IMR-90 (cell line): ENCODE measurements around the gene TPP1. TPM values are rescaled to one million over a fixed set of nuclear protein-coding genes. Genes with fewer than 3 reads are reported as not detected.

Experiments
- ATAC-seq: fragments of 200-7000 bp; cut with Tn5 transposase; 2 replicates; pipeline ENCODE4 v1.9.1; 2020; ENCODE audit warnings: low read depth, mild to moderate bottlenecking, moderate library complexity
- BruUV-seq: library from RNA; stranded (reverse); fragments of 400-500 nt; replicated peaks from 2 replicates; lab custom pipeline; 2021; lab: Mats Ljungman, UMichigan
- CTCF ChIA-PET: fragments of 300-600 bp; formaldehyde crosslinking; extraction: SDS; loops from one replicate; lab custom pipeline; 2021; ENCODE audit warnings: antibody characterized with exemption; lab: Yijun Ruan, JAX
- POLR2A ChIA-PET: fragments of 300-600 bp; sonication (Branson Sonifier 250); formaldehyde crosslinking; loops from one replicate; lab custom pipeline; 2022; ENCODE audit warnings: antibody characterized with exemption; ENCODE audit not compliant: unreplicated experiment; lab: Charles Lee
- DNase-seq: peaks from one replicate; pipeline ENCODE4 v3.0.0; 2013
- H2AFZ ChIP-seq: replicated peaks from 2 replicates; pipeline ENCODE3; 2013; ENCODE audit warnings: low read length, mild to moderate bottlenecking; ENCODE audit not compliant: poor library complexity
- H2AK5ac ChIP-seq: 2 replicates; pipeline ENCODE4 v1.6.1; 2013; ENCODE audit warnings: low read depth, low read length, inconsistent platforms
- H2AK9ac ChIP-seq: replicated peaks from 2 replicates; pipeline ENCODE3; 2013; ENCODE audit warnings: mild to moderate bottlenecking, low read depth, low read length, moderate library complexity; ENCODE audit not compliant: poor library complexity
- H2BK120ac ChIP-seq: 2 replicates; pipeline ENCODE4 v1.6.1; 2013; ENCODE audit warnings: low read depth, low read length, inconsistent platforms
- H2BK15ac ChIP-seq: 3 replicates; pipeline ENCODE4 v1.6.1; 2013; ENCODE audit warnings: low read depth, low read length, inconsistent platforms
- H2BK20ac ChIP-seq: 2 replicates; pipeline ENCODE4 v1.6.1; 2013; ENCODE audit warnings: low read depth, mild to moderate bottlenecking, inconsistent platforms, low read length, moderate library complexity
- H2BK5ac ChIP-seq: 2 replicates; pipeline ENCODE4 v1.6.1; 2013; ENCODE audit warnings: mild to moderate bottlenecking, low read depth, low read length, inconsistent platforms; ENCODE audit not compliant: poor library complexity, severe bottlenecking
- H3K14ac ChIP-seq: replicated peaks from 2 replicates; pipeline ENCODE4 v1.6.1; 2013; ENCODE audit warnings: low read depth, low read length, inconsistent platforms
- H3K18ac ChIP-seq: 2 replicates; pipeline ENCODE4 v1.6.1; 2013; ENCODE audit warnings: low read depth, low read length, control low read depth
- H3K23ac ChIP-seq: 2 replicates; pipeline ENCODE4 v1.6.1; 2013; ENCODE audit warnings: low read depth, low read length, inconsistent platforms
- H3K27ac ChIP-seq: 2 replicates; pipeline ENCODE4 v1.5.1; 2013; ENCODE audit warnings: mild to moderate bottlenecking, control low read depth, low read length; ENCODE audit not compliant: insufficient read depth
- H3K27me3 ChIP-seq: 2 replicates; pipeline ENCODE4 v1.6.1; 2013; ENCODE audit warnings: low read length; ENCODE audit not compliant: control insufficient read depth, insufficient read depth
- H3K36me3 ChIP-seq: 2 replicates; pipeline ENCODE4 v1.6.1; 2013; ENCODE audit warnings: low read length, mixed read lengths; ENCODE audit not compliant: control insufficient read depth, insufficient read depth
- H3K4ac ChIP-seq: 2 replicates; pipeline ENCODE4 v1.6.1; 2013; ENCODE audit warnings: low read depth, low read length, inconsistent platforms
- H3K4me1 ChIP-seq: 2 replicates; pipeline ENCODE4 v1.6.1; 2013; ENCODE audit warnings: low read length, mixed read lengths; ENCODE audit not compliant: control insufficient read depth, insufficient read depth
- H3K4me2 ChIP-seq: 2 replicates; pipeline ENCODE4 v1.6.1; 2013; ENCODE audit warnings: low read depth, mild to moderate bottlenecking, control low read depth, low read length, moderate library complexity
- H3K4me3 ChIP-seq: 2 replicates; pipeline ENCODE4 v1.5.1; 2013; ENCODE audit warnings: low read depth, mild to moderate bottlenecking, control low read depth, low read length, moderate library complexity; ENCODE audit not compliant: insufficient read depth
- H3K56ac ChIP-seq: 2 replicates; pipeline ENCODE4 v1.6.1; 2013; ENCODE audit warnings: low read length, inconsistent platforms; ENCODE audit not compliant: insufficient read depth; ENCODE audit errors: extremely low read depth
- H3K79me1 ChIP-seq, 2 experiments: 2 replicates each; pipeline ENCODE4 v1.6.1; 2013; ENCODE audit warnings: low read length in 2 of 2, inconsistent platforms in 1 of 2, low read depth in 1 of 2
- H3K9ac ChIP-seq: 2 replicates; pipeline ENCODE4 v1.6.1; 2013; ENCODE audit warnings: low read depth, low read length, control low read depth
- H3K9me1 ChIP-seq: 2 replicates; pipeline ENCODE4 v1.6.1; 2013; ENCODE audit warnings: low read length, inconsistent platforms; ENCODE audit not compliant: insufficient read depth
- H3K9me3 ChIP-seq: 2 replicates; pipeline ENCODE4 v1.6.1; 2013; ENCODE audit warnings: low read length; ENCODE audit not compliant: control insufficient read depth, insufficient read depth
- H4K20me1 ChIP-seq: 2 replicates; pipeline ENCODE4 v1.6.1; 2013; ENCODE audit warnings: low read length, inconsistent platforms; ENCODE audit not compliant: insufficient read depth
- H4K5ac ChIP-seq: 2 replicates; pipeline ENCODE4 v1.6.1; 2013; ENCODE audit warnings: mild to moderate bottlenecking, low read depth, low read length, control low read depth
- H4K8ac ChIP-seq, 2 experiments: 2 replicates each; pipeline ENCODE4 v1.6.1; 2013; ENCODE audit warnings: low read depth in 2 of 2, low read length in 2 of 2, control low read depth in 1 of 2, inconsistent platforms in 1 of 2
- H4K91ac ChIP-seq: 2 replicates; pipeline ENCODE4 v1.6.1; 2013; ENCODE audit warnings: low read depth, low read length, inconsistent platforms; ENCODE audit not compliant: insufficient read depth
- CEBPB ChIP-seq: IDR thresholded peaks from 2 replicates; pipeline ENCODE4 v1.6.1; 2012; ENCODE audit warnings: low read depth, low read length, improper control_type of control experiment
- CHD1 ChIP-seq: IDR thresholded peaks from 2 replicates; pipeline ENCODE4 v1.6.1; 2012; ENCODE audit warnings: low read depth, low read length, improper control_type of control experiment
- FOS ChIP-seq: fragments of 150-350 bp; IDR thresholded peaks from 2 replicates; pipeline ENCODE4 v1.6.1; 2016; ENCODE audit warnings: low read depth, low read length
- MAZ ChIP-seq: IDR thresholded peaks from 2 replicates; pipeline ENCODE4 v1.6.1; 2012; ENCODE audit warnings: low read depth, mild to moderate bottlenecking, low read length, improper control_type of control experiment, moderate library complexity, borderline replicate concordance
- MXI1 ChIP-seq: IDR thresholded peaks from 2 replicates; pipeline ENCODE4 v1.6.1; 2012; ENCODE audit warnings: low read depth, mild to moderate bottlenecking, low read length, moderate library complexity, borderline replicate concordance
- POLR2A ChIP-seq: IDR thresholded peaks from 2 replicates; pipeline ENCODE4 v1.6.1; 2012; ENCODE audit warnings: mild to moderate bottlenecking, low read depth, low read length
- RAD21 ChIP-seq: IDR thresholded peaks from 2 replicates; pipeline ENCODE4 v1.6.1; 2012; ENCODE audit warnings: low read length, improper control_type of control experiment
- RCOR1 ChIP-seq: IDR thresholded peaks from 2 replicates; pipeline ENCODE4 v1.6.1; 2012; ENCODE audit warnings: mild to moderate bottlenecking, low read length, improper control_type of control experiment; ENCODE audit not compliant: insufficient replicate concordance
- SMC3 ChIP-seq: fragments of 150-350 bp; IDR thresholded peaks from 2 replicates; pipeline ENCODE4 v1.6.1; 2016; ENCODE audit warnings: low read depth, mild to moderate bottlenecking, antibody characterized with exemption, low read length, moderate library complexity
- WGBS, 2 experiments: methylation state at CpG; one replicate each; pipeline versions ENCODE4 v1.1.5 to v1.1.7; 2013; ENCODE audit warnings: missing lambda C conversion rate in 2 of 2; ENCODE audit not compliant: insufficient read length in 1 of 2; ENCODE audit errors: extremely low coverage in 2 of 2; 5-methylcytosine and 5-hydroxymethylcytosine counted together
- dilution Hi-C: fragments of 300-500 bp; cut with HindIII; formaldehyde crosslinking; loops from one replicate; pipeline ENCODE4 v1.14.3; 2018; ENCODE audit warnings: low sequenced_read_pairs; ENCODE audit not compliant: unreplicated experiment
- in situ Hi-C: fragments of 300-500 bp; cut with MboI; formaldehyde crosslinking; loops from 3 replicates; pipeline ENCODE4 v1.14.3; 2019; ENCODE audit warnings: low sequenced_read_pairs, inconsistent platforms, mixed read lengths
- intact Hi-C: fragments of 100-400 bp; cut with micrococcal nuclease; formaldehyde crosslinking; loops from 2 replicates; pipeline ENCODE4 v1.10.0; 2022
- polyA plus RNA-seq, 3 experiments: library from polyadenylated mRNA; depleted of rRNA; stranded (reverse); fragments of >200 nt; gene quantifications; 2 replicates each; pipeline ENCODE4 v1.2.3, GENCODE V29; 2012; ENCODE audit warnings: low replicate concordance in 1 of 3
- total RNA-seq: library from RNA; depleted of rRNA; stranded (reverse); fragments of >200 nt; gene quantifications from 2 replicates; pipeline ENCODE4 v1.2.3, GENCODE V29; 2012
- TF ChIP-seq, protein P1 (sequence below): fragments of 150-350 bp; IDR thresholded peaks from 2 replicates; pipeline ENCODE4 v1.6.1; 2016; ENCODE audit warnings: low read depth, mild to moderate bottlenecking, low read length, moderate library complexity, borderline replicate concordance
- TF ChIP-seq, protein P2 (sequence below): conservative IDR thresholded peaks from 2 replicates; pipeline ENCODE4 v1.5.1; 2012; ENCODE audit warnings: mild to moderate bottlenecking, low read depth, low read length, improper control_type of control experiment
- TF ChIP-seq, protein P3 (sequence below): fragments of 150-350 bp; IDR thresholded peaks from 2 replicates; pipeline ENCODE4 v1.6.1; 2017; ENCODE audit warnings: mild to moderate bottlenecking, antibody characterized with exemption, low read length, low read depth

TPP1 gene
- total and polyA plus RNA-seq, 2 of the 4 experiments (the other 2 are of a cell fraction) = 33.5 to 108 TPM

DNA sequence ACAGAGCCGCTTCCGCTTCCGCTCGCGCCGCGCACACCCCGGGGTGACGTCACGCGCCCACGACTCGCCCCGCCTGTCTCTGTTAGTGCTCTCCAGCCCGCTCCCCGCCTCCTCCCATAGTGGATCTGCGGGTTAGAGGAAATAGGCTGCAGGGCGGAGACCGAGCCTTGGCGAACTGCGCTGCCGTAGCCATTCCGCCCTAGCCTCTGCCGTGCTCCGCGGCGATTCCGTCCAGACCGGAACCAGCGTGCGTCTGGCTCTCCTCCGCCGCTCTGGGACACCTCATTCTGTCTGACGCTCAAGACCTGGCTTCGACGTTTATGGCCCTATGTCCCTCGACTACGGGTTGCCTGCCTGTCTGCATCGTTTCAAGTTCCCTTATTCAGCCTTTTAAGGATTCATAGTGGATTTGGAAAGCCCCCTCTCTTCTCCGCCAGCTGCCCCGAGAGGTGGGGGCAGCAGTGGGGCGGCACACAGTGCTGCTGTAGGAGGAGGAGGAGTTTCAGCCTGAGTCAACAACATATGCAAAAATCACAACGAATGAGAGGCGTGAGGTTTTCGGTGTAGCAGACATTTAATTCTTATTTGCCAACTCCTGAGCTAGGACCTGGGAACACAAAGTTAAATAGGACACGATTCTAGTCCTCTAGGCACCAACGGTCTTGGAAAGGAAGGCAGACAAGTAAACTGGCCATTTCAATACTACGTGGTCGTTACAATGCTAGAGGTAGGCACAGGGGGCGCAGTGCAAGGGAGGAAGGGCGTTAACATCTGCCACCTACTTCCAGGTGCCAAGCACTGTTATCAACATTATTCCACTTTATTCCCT is 6.8 kb downstream of the TPP1 start, which contains the start of gene TAF10 (continued):
- peak; percentile 15 for TF ChIP-seq RCOR1
- TF ChIP-seq RAD21 = peak; percentile 17
- TF ChIP-seq MXI1 = no peak; the same call in 1 of the 2 replicates

DNA sequence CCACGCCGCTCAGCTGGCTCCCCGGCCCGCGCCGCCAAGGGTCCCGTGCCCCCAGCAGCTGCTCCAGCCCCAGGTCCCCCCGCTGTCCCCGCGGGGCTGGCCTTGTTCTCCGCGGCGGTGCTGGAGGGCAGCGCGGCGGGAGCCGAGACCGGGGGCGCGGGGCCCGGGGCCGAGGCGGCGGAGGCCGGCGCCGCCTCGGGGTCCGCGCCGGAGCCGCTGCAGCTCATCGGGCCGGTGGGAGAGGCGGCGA is 7.3 kb downstream of the TPP1 start:
- H3K56ac ChIP-seq = 0 out of 2 replicates have a peak overlapping the region, but pooled peaks have one; percentile 84
- H3K4ac ChIP-seq = peak overlapping the region; percentile 85
- ChIA-PET POLR2A (interaction anchor here (0.8 to 0.9 kb wide), 2 partner anchors 9 to 16 kb away, joined by 3 to 4 read pairs; no protein-coding TSS in a partner anchor), CTCF (no interaction called here)
- intact Hi-C loops (loop anchor here (1.0 kb wide), 2 partner anchors 71 to 138 kb away; partner anchors contain the start of gene MRPL17), in situ Hi-C loops (no loop called here), dilution Hi-C loops (no loop called here)
- H3K79me1 ChIP-seq = peaks cover 31 to 80% of the 10 kb centered on the region in 2 experiments
- H3K27me3 ChIP-seq = no peaks in the 10 kb centered on the region
- no peaks in the 10 kb centered on the region for H3K9me3 ChIP-seq
- H3K18ac ChIP-seq = no peak overlapping the region; the same call in 1 of the 2 replicates
- H2BK120ac ChIP-seq = no peak overlapping the region
- peak overlapping the region; percentile 67 for H3K4me3 ChIP-seq
- peak overlapping the region; percentile 95 for H2AFZ ChIP-seq
- peak overlapping the region; percentile 84 for H3K27ac ChIP-seq
- DNase-seq (no peak), ATAC-seq (no peak)
- peak overlapping the region; percentile 27; the same call in 1 of the 2 replicates for H4K5ac ChIP-seq
- H2AK5ac ChIP-seq = peak overlapping the region; percentile 84; the same call in 1 of the 2 replicates
- H4K91ac ChIP-seq = peak overlapping the region; percentile 16
- peak overlapping the region; percentile 92; the same call in 1 of the 2 replicates for H3K14ac ChIP-seq
- H3K4me1 ChIP-seq = peaks cover 26% of the 10 kb centered on the region
- peaks cover 8% of the 10 kb centered on the region for H4K20me1 ChIP-seq
- H3K9me1 ChIP-seq = peaks cover 35% of the 10 kb centered on the region
- peak overlapping the region; percentile 72 for H2BK5ac ChIP-seq
- H3K36me3 ChIP-seq = peaks cover 63% of the 10 kb centered on the region
- WGBS, 2 experiments = 0% methylated on average over 25 of the region's 36 CpGs; no CpG with 5 or more reads in 1 of the 2 experiments
- H2BK20ac ChIP-seq = no peak overlapping the region
- BruUV-seq = no TSS peak
- no peak overlapping the region for H2BK15ac ChIP-seq
- H3K9ac ChIP-seq = peak overlapping the region; percentile 96
- peak overlapping the region; percentile 19 to 52; a peak in 2 of 4 replicates for H4K8ac ChIP-seq
- H3K4me2 ChIP-seq = peak overlapping the region; percentile 96
- no peak overlapping the region for H3K23ac ChIP-seq
- peak overlapping the region; percentile 91 for H2AK9ac ChIP-seq
- TF ChIP-seq CHD1 (no peak), RCOR1 (no peak), POLR2A (no peak), RAD21 (no peak), FOS (no peak), SMC3 (no peak), CEBPB (no peak), MAZ (no peak)
- TF ChIP-seq, protein P1, sequence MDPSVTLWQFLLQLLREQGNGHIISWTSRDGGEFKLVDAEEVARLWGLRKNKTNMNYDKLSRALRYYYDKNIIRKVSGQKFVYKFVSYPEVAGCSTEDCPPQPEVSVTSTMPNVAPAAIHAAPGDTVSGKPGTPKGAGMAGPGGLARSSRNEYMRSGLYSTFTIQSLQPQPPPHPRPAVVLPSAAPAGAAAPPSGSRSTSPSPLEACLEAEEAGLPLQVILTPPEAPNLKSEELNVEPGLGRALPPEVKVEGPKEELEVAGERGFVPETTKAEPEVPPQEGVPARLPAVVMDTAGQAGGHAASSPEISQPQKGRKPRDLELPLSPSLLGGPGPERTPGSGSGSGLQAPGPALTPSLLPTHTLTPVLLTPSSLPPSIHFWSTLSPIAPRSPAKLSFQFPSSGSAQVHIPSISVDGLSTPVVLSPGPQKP = no peak
- TF ChIP-seq, protein P2, sequence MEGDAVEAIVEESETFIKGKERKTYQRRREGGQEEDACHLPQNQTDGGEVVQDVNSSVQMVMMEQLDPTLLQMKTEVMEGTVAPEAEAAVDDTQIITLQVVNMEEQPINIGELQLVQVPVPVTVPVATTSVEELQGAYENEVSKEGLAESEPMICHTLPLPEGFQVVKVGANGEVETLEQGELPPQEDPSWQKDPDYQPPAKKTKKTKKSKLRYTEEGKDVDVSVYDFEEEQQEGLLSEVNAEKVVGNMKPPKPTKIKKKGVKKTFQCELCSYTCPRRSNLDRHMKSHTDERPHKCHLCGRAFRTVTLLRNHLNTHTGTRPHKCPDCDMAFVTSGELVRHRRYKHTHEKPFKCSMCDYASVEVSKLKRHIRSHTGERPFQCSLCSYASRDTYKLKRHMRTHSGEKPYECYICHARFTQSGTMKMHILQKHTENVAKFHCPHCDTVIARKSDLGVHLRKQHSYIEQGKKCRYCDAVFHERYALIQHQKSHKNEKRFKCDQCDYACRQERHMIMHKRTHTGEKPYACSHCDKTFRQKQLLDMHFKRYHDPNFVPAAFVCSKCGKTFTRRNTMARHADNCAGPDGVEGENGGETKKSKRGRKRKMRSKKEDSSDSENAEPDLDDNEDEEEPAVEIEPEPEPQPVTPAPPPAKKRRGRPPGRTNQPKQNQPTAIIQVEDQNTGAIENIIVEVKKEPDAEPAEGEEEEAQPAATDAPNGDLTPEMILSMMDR = no peak
- TF ChIP-seq, protein P3, sequence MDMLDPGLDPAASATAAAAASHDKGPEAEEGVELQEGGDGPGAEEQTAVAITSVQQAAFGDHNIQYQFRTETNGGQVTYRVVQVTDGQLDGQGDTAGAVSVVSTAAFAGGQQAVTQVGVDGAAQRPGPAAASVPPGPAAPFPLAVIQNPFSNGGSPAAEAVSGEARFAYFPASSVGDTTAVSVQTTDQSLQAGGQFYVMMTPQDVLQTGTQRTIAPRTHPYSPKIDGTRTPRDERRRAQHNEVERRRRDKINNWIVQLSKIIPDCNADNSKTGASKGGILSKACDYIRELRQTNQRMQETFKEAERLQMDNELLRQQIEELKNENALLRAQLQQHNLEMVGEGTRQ = no peak
